D721Med (cell line): ENCODE results near the gene ERV3-1.

Experiments
- DNase-seq: peaks from one replicate; pipeline ENCODE4 v3.0.0; 2011; ENCODE audit warnings: low spot score; ENCODE audit not compliant: insufficient read length
- FAIRE-seq: peaks from 2 replicates; lab custom pipeline; 2011; peaks lifted over from hg19 to GRCh38; lab: Jason Lieb, UNC
- TF ChIP-seq, protein P1 (sequence below): IDR thresholded peaks from 2 replicates; pipeline ENCODE4 v1.5.1; 2012; ENCODE audit warnings: mild to moderate bottlenecking, control low read depth; ENCODE audit not compliant: insufficient read depth; ENCODE audit errors: missing control alignments

The ERV3-1 gene

DNA sequence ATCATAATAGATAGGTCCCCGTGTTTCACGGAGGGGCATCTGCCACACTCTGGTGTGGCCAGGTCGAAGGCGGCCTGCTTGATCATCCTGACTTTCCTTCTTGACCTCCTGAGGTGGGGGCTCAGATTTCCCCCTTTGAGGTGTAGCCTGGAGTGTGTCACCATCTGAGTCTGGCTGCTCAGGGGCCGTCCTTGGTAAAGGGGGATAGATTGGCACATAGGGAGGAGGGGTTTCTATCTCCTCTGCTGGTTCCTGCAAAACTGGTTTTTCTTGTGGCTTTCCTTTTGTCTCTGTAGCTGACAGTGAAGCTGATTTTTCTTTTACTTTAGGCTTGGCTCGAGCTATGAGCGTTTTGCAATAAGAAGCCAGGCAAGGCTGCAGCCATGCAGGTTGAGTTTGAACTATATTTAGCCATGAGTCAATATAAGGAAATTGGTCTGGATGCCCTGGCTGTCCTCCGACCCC lies 8.5 kb downstream of the ERV3-1 start:
- FAIRE-seq, result no peak
- TF ChIP-seq, protein P1, sequence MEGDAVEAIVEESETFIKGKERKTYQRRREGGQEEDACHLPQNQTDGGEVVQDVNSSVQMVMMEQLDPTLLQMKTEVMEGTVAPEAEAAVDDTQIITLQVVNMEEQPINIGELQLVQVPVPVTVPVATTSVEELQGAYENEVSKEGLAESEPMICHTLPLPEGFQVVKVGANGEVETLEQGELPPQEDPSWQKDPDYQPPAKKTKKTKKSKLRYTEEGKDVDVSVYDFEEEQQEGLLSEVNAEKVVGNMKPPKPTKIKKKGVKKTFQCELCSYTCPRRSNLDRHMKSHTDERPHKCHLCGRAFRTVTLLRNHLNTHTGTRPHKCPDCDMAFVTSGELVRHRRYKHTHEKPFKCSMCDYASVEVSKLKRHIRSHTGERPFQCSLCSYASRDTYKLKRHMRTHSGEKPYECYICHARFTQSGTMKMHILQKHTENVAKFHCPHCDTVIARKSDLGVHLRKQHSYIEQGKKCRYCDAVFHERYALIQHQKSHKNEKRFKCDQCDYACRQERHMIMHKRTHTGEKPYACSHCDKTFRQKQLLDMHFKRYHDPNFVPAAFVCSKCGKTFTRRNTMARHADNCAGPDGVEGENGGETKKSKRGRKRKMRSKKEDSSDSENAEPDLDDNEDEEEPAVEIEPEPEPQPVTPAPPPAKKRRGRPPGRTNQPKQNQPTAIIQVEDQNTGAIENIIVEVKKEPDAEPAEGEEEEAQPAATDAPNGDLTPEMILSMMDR, result no peak
- no peak for DNase-seq

DNA sequence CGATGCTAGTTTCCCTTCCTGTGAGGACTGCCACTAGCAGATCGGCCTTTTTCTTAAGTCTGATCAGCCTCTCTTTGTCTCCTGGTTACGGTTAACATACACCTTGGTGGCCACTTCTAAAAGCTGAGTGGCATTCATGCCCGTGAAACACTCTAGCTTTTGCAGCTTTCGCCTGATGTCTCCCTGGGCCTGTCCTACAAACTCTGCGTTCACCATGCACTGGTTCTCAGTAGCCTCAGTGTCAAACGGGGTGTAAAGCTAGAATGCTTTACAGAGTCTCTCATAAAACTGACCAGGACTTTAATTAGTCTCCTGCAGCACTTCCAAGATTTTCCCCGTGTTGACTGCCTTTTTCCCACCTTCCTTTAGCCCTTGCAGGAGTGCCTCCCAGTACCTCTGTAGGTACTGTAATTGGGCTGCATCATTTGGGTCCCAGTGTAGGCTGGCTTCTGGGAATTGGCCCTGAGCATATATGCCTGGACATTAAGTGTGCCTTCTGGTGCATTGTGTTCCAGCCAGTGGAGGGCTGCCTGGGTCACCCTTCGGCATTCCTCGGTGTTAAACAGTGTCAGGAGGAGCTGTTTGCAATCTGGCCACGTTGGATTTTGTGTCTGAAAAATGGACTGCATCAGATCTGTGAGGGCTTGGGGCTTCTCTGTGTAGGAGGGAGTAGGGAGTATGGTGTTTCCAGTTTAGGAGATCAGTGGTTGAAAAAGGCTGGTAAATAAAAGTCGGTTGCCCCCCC lies 9.2 kb downstream of the ERV3-1 start:
- FAIRE-seq, result no peak
- TF ChIP-seq, protein P1, result no peak

DNA sequence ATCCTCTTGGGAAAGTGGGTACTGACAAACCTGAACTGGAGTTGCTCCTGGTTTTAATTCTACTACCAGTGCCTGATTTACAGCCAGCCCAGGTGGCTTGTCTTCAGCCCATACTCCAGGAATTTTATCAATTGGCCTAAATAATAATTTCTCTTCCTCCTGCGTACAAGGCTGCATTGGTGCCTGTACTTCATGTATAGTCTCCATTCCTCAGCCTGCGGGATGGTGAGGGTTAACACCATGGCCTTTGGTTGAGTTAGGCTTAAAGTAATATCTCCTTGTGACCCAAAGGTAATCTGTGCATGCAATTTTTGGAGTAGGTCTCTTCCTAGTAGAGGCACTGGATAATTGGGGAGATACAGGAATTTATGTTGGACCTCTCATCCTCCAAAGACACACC lies 10.2 kb downstream of the ERV3-1 start:
- TF ChIP-seq, protein P1, result no peak
- FAIRE-seq, result no peak
- no peak for DNase-seq

More for the DNA sequence above, 9.2 kb downstream of the ERV3-1 start:
- no peak for DNase-seq

DNA sequence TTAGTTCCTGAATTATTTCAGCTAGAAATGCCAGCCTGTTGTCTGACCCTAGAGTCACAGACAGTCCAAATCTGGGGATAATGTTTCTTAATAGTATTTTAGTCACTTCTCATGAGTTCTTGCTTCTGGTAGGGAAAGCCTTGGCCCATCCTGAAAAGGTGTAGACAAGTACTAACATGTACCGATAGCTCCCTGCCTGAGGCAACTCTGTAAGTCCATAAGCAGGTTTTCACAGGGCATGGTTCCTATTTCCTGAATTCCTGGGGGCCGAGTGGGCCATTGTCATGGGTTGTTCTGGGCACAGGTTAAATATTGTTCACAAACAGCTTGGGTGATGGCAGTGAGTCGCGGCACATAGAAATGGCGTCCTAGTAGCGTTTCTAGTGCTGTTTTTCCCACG lies 12.6 kb downstream of the ERV3-1 start:
- DNase-seq (no peak), FAIRE-seq (no peak)
- TF ChIP-seq, protein P1, result no peak

DNA sequence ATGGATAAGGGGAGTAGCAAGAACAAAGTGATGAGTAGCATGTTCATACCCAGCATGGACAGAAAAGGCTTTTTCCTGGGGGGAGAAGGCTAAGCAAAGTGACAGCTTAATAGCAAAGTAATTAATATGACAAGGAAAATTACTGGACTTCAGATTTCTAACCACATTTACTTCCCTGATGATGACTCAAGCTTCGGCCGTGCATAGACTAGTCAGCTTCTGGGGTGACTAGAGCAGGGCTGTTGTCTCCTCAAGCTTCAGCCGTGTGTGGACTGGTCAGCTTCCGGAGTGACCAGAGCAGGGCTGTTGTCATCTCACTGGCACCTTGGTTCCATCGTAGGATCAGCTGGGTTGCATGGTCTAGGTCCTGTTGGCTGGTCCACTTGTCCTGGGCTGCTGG lies 13.5 kb downstream of the ERV3-1 start:
- TF ChIP-seq, protein P1, result no peak
- DNase-seq (no peak), FAIRE-seq (no peak)

DNA sequence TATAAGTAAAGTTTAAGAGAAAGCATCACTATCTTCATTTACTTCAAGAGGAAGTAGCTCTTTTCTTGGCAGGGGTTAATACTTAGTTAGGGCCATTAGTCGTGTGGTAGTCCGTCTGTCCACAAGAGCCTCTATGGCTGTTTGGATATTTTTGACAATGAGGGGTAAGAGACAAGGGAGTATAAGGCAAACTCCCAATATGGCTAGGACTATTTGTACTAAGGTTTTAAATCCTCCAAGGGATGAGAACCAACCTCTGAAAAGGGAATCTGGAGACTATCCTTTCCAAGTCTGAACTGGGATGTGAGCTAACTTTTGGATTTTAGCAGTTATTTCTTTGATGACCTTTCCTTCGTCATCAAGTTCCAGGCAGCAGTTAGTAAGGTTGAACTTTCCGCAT lies 15.6 kb downstream of the ERV3-1 start, which contains the start of gene ZNF117:
TSS of gene ZNF117 (minus strand) at position 101 of the 400 bp plus-strand sequence.
- no peak for FAIRE-seq
- TF ChIP-seq, protein P1, result no peak
- no peak for DNase-seq

DNA sequence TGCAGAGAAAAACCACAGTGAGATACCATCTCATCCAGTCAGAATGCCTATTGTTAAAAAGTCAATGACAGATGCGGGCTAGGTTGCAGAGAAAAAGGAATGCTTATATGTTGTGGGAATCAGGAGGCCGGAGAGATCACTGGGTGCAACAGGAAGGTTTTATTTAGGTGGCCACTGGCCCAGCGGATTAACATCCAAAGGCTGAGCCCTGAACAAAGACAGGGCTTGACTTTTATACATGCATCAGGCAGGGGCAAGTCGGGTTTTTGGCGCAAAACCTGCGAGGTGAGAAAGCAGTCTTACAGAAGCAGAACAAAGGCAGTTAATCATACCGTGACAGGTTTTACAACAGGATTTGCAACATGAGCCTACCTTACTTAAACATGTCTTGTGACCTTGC lies 16.3 kb downstream of the ERV3-1 start:
- TF ChIP-seq, protein P1, result no peak
- no peak for FAIRE-seq
- DNase-seq, result no peak
